HCT116 (cell line): Measurements from ENCODE around the gene PTPRJ. TPM values are rescaled to one million over a fixed set of nuclear protein-coding genes. Genes with fewer than 3 reads are reported as not detected.

Source experiments
- ATAC-seq: fragments of 200-7000 bp; cut with Tn5 transposase; 2 replicates; pipeline ENCODE4 v1.9.1; 2020; ENCODE audit warnings: mild to moderate bottlenecking, moderate library complexity
- BruUV-seq: library from RNA; stranded (reverse); fragments of 400-500 nt; replicated peaks from 2 replicates; lab custom pipeline; 2021; lab: Mats Ljungman, UMichigan
- CTCF ChIA-PET: fragments of 300-600 bp; sonication (Branson Sonifier 250); formaldehyde crosslinking; loops from one replicate; lab custom pipeline; 2021; ENCODE audit warnings: antibody characterized with exemption; lab: Charles Lee
- POLR2A ChIA-PET: fragments of 300-600, 350-600 bp; sonication (Branson Sonifier 250); formaldehyde crosslinking; loops from one replicate; lab custom pipeline; 2021; ENCODE audit warnings: antibody characterized with exemption; lab: Charles Lee
- RAD21 ChIA-PET, 2 experiments: fragments of 300-600 bp; sonication (Branson Sonifier 250); formaldehyde crosslinking; loops; one replicate each; lab custom pipeline; 2023; ENCODE audit warnings: low total read pairs in 2 of 2; ENCODE audit not compliant: uncharacterized antibody in 2 of 2, unreplicated experiment in 2 of 2, low non-redundant PET in 1 of 2; lab: Charles Lee
- DNase-seq: peaks from one replicate; pipeline ENCODE4 v3.0.0-alpha.2; 2010; ENCODE audit warnings: low read depth, low spot score
- H2AFZ ChIP-seq: fragments of 200-600 bp; shearing (Covaris generic), sonication (generic); 2 replicates; pipeline ENCODE4 v1.6.1; 2017; ENCODE audit warnings: low read depth, mixed run types, mixed read lengths, antibody characterized with exemption, low read length; ENCODE audit not compliant: poor library complexity, severe bottlenecking
- H3K27ac ChIP-seq: 2 replicates; pipeline ENCODE4 v1.5.1; 2012; ENCODE audit warnings: low read depth, low read length
- H3K27me3 ChIP-seq: fragments of 200-600 bp; sonication (generic); 2 replicates; pipeline ENCODE4 v1.6.1; 2016; ENCODE audit warnings: mixed run types, low read length, mixed read lengths; ENCODE audit not compliant: insufficient read depth
- H3K36me3 ChIP-seq, 2 experiments: fragments of 200-500 bp in 1 of 2; fragments of 200-600 bp in 1 of 2; sonication (Bioruptor generic) in 1 of 2; sonication (generic) in 1 of 2; 2 replicates each; pipeline versions ENCODE4 v1.5.1 to v1.6.1; 2014 to 2016; ENCODE audit warnings: low read length in 2 of 2, inconsistent platforms in 1 of 2, mixed read lengths in 1 of 2, mixed run types in 1 of 2; ENCODE audit not compliant: insufficient read depth in 2 of 2, control insufficient read depth in 1 of 2
- H3K4me1 ChIP-seq, 2 experiments: fragments of 200-600 bp in 1 of 2; sonication (generic) in 1 of 2; 2 replicates each; pipeline versions ENCODE4 v1.5.1 to v1.6.1; 2012 to 2017; ENCODE audit warnings: low read length in 2 of 2, inconsistent platforms in 1 of 2, mild to moderate bottlenecking in 1 of 2, mixed read lengths in 1 of 2, mixed run types in 1 of 2, moderate library complexity in 1 of 2; ENCODE audit not compliant: insufficient read depth in 2 of 2, control insufficient read depth in 1 of 2
- H3K4me2 ChIP-seq: fragments of 200-600 bp; sonication (generic); 2 replicates; pipeline ENCODE4 v1.6.1; 2017; ENCODE audit warnings: mixed run types, low read length, mixed read lengths
- H3K4me3 ChIP-seq, 2 experiments: fragments of 200-600 bp in 1 of 2; sonication (generic) in 1 of 2; replicated peaks in 1 of 2; 2 replicates each; pipeline ENCODE4 v1.5.1; 2011 to 2016; ENCODE audit warnings: low read length in 2 of 2, control low read depth in 1 of 2, low read depth in 1 of 2, mild to moderate bottlenecking in 1 of 2, mixed read lengths in 1 of 2, mixed run types in 1 of 2
- H3K79me2 ChIP-seq: fragments of 200-600 bp; sonication (generic); 2 replicates; pipeline ENCODE4 v1.6.1; 2017; ENCODE audit warnings: mild to moderate bottlenecking, mixed run types, low read length, moderate library complexity, mixed read lengths; ENCODE audit not compliant: insufficient read depth
- H3K9ac ChIP-seq: fragments of 200-600 bp; sonication (generic); 2 replicates; pipeline ENCODE4 v1.6.1; 2016; ENCODE audit warnings: low read length, mixed read lengths
- H3K9me2 ChIP-seq: fragments of 200-600 bp; sonication (generic), shearing (Covaris generic); 2 replicates; pipeline ENCODE4 v1.6.1; 2017; ENCODE audit warnings: mixed run types, mild to moderate bottlenecking, moderate library complexity; ENCODE audit not compliant: insufficient read depth
- H3K9me3 ChIP-seq, 2 experiments: fragments of 200-500 bp in 1 of 2; fragments of 200-600 bp in 1 of 2; sonication (Bioruptor generic) in 1 of 2; sonication (generic) in 1 of 2; 2 replicates each; pipeline ENCODE4 v1.6.1; 2014 to 2017; ENCODE audit warnings: low read length in 2 of 2, mixed read lengths in 2 of 2, inconsistent platforms in 1 of 2, low read depth in 1 of 2, mild to moderate bottlenecking in 1 of 2, mixed run types in 1 of 2, moderate library complexity in 1 of 2; ENCODE audit not compliant: control insufficient read depth in 1 of 2, insufficient read depth in 1 of 2
- H4K20me1 ChIP-seq: fragments of 200-600 bp; sonication (generic), shearing (Covaris generic); 2 replicates; pipeline ENCODE4 v1.6.1; 2017; ENCODE audit warnings: mixed run types, mild to moderate bottlenecking, moderate library complexity; ENCODE audit not compliant: insufficient read depth
- CBX3 ChIP-seq: IDR thresholded peaks from 2 replicates; pipeline ENCODE4 v1.6.1; 2012; ENCODE audit warnings: low read depth
- CEBPB ChIP-seq: IDR thresholded peaks from 2 replicates; pipeline ENCODE4 v1.6.1; 2012; ENCODE audit warnings: low read depth
- EGR1 ChIP-seq: IDR thresholded peaks from 2 replicates; pipeline ENCODE4 v1.6.1; 2012; ENCODE audit warnings: low read depth
- ELF1 ChIP-seq: IDR thresholded peaks from 2 replicates; pipeline ENCODE4 v1.6.1; 2012; ENCODE audit warnings: low read depth, borderline replicate concordance
- EZH2 ChIP-seq: fragments of 200-600 bp; sonication (generic); IDR thresholded peaks from 2 replicates; pipeline ENCODE4 v1.6.1; 2017; ENCODE audit warnings: antibody characterized with exemption, mixed run types
- EZH2phosphoT487 ChIP-seq: fragments of 200-600 bp; IDR thresholded peaks from 2 replicates; pipeline ENCODE4 v1.6.1; 2018; ENCODE audit warnings: antibody characterized with exemption, borderline replicate concordance
- JUND ChIP-seq: IDR thresholded peaks from 2 replicates; pipeline ENCODE4 v1.6.1; 2012
- POLR2A ChIP-seq: IDR thresholded peaks from 2 replicates; pipeline ENCODE4 v1.7.0; 2011; ENCODE audit warnings: borderline replicate concordance; ENCODE audit not compliant: insufficient read depth, insufficient read length; ENCODE audit errors: extremely low read depth
- POLR2AphosphoS5 ChIP-seq: IDR thresholded peaks from 2 replicates; pipeline ENCODE4 v1.6.1; 2011; ENCODE audit warnings: mild to moderate bottlenecking, low read depth, low read length, moderate library complexity
- SP1 ChIP-seq: IDR thresholded peaks from 2 replicates; pipeline ENCODE4 v1.6.1; 2012; ENCODE audit warnings: low read depth
- SRF ChIP-seq: IDR thresholded peaks from 2 replicates; pipeline ENCODE4 v1.6.1; 2012; ENCODE audit warnings: low read depth
- TCF7L2 ChIP-seq: IDR thresholded peaks from 2 replicates; pipeline ENCODE4 v1.7.0; 2011; ENCODE audit warnings: borderline replicate concordance, inconsistent platforms; ENCODE audit not compliant: insufficient read depth, insufficient read length; ENCODE audit errors: extremely low read depth
- YY1 ChIP-seq: IDR thresholded peaks from 2 replicates; pipeline ENCODE4 v1.6.1; 2011; ENCODE audit warnings: low read length, low read depth, moderate library complexity, mild to moderate bottlenecking; ENCODE audit not compliant: insufficient replicate concordance; ENCODE audit errors: extremely low read depth
- ZFX ChIP-seq: fragments of 450-650 bp; IDR thresholded peaks from 2 replicates; pipeline ENCODE4 v1.6.1; 2017
- ZNF274 ChIP-seq: fragments of 200-500 bp; sonication (Bioruptor generic); IDR thresholded peaks from 2 replicates; pipeline ENCODE4 v1.6.1; 2014; ENCODE audit warnings: mild to moderate bottlenecking, low read depth, low read length, inconsistent platforms
- intact Hi-C: fragments of 100-400 bp; cut with micrococcal nuclease; formaldehyde crosslinking; loops from 2 replicates; pipeline ENCODE4 v1.10.0; 2022
- total RNA-seq: library from RNA; stranded (reverse); gene quantifications from one replicate; pipeline ENCODE4 v1.2.1, GENCODE V29; 2021; ENCODE audit not compliant: unreplicated experiment
- TF ChIP-seq, protein P1 (sequence below), 3 experiments: fragments of 200-600 bp in 1 of 3; sonication (generic) in 1 of 3; IDR thresholded peaks in 2 of 3; conservative IDR thresholded peaks in 1 of 3; 2 replicates each; pipeline ENCODE4 v1.5.1; 2012 to 2017; ENCODE audit warnings: low read depth in 2 of 3, low read length in 2 of 3, antibody characterized with exemption in 1 of 3, borderline replicate concordance in 1 of 3, control low read depth in 1 of 3, mild to moderate bottlenecking in 1 of 3, mixed read lengths in 1 of 3, mixed run types in 1 of 3, moderate library complexity in 1 of 3; ENCODE audit not compliant: insufficient read depth in 1 of 3
- TF ChIP-seq, protein P2 (sequence below): IDR thresholded peaks from 2 replicates; pipeline ENCODE4 v1.6.1; 2012
- TF ChIP-seq, protein P3 (sequence below): IDR thresholded peaks from 2 replicates; pipeline ENCODE4 v1.6.1; 2011; ENCODE audit warnings: mild to moderate bottlenecking, low read length, moderate library complexity; ENCODE audit not compliant: insufficient replicate concordance; ENCODE audit errors: extremely low read depth
- TF ChIP-seq, protein P4 (sequence below): IDR thresholded peaks from 2 replicates; pipeline ENCODE4 v1.6.1; 2012; ENCODE audit warnings: low read depth

PTPRJ gene
- total RNA-seq, 1 experiment from 2014 or later: 19.1 TPM

DNA sequence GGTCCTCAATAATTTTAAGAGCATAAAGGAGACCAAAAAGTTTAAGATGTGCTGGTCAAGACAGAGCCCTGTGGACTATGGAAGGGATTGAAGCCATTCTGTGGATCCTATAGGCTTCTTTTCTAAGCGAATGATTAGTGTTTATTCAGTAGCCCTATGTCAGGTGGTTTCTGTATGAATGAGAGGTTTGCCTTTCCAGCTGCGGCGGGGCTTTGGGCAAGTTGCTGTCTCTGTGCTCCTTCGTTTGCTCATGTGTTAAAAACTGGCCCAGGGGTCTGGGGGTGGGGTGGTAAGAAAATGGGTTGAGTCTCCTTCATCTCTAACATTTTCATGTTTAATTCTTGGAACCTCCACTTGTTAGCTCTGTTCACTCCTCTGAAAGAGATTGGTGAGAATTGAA lies 105.3 kb downstream of the PTPRJ start (continued):
- no peak for TF ChIP-seq EZH2
- TF ChIP-seq TCF7L2: no peak
- no peak for TF ChIP-seq ELF1
- no peak for TF ChIP-seq POLR2A
- TF ChIP-seq, protein P1, sequence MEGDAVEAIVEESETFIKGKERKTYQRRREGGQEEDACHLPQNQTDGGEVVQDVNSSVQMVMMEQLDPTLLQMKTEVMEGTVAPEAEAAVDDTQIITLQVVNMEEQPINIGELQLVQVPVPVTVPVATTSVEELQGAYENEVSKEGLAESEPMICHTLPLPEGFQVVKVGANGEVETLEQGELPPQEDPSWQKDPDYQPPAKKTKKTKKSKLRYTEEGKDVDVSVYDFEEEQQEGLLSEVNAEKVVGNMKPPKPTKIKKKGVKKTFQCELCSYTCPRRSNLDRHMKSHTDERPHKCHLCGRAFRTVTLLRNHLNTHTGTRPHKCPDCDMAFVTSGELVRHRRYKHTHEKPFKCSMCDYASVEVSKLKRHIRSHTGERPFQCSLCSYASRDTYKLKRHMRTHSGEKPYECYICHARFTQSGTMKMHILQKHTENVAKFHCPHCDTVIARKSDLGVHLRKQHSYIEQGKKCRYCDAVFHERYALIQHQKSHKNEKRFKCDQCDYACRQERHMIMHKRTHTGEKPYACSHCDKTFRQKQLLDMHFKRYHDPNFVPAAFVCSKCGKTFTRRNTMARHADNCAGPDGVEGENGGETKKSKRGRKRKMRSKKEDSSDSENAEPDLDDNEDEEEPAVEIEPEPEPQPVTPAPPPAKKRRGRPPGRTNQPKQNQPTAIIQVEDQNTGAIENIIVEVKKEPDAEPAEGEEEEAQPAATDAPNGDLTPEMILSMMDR (IDR thresholded peaks at IDR 0.05 in 2 of 3, conservative IDR thresholded peaks at IDR 0.05 in 1 of 3; ENCODE audit: borderline replicate concordance in 1 of 3, insufficient read depth in 1 of 3, low read depth in 2 of 3, low read length in 2 of 3): no peak
- no peak for TF ChIP-seq EZH2phosphoT487
- TF ChIP-seq EGR1: no peak
- TF ChIP-seq ZNF274: no peak
- TF ChIP-seq, protein P2, sequence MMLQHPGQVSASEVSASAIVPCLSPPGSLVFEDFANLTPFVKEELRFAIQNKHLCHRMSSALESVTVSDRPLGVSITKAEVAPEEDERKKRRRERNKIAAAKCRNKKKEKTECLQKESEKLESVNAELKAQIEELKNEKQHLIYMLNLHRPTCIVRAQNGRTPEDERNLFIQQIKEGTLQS: no peak
- TF ChIP-seq ZFX: no peak
- TF ChIP-seq SRF: no peak
- no peak for TF ChIP-seq CEBPB
- TF ChIP-seq CBX3: no peak

DNA sequence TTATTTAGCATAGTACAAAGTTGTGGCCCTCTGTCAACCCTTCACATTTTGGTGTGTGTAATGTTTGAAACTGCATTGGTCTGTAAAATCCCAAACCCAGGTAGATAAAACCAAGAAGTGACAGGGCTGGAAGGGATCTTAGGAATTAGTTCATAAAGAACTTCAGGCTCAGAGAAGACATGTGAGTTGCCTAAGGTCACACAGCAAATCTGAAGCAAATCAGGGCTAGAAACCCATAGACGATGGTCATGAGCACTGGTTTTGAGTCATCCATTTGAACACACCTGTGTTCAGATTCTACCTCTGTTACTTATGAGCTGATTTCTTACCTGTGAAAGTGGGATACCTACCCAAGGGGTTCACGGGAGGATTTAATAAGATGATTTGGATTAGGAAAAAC lies 107.1 kb downstream of the PTPRJ start:
- Histone ChIP-seq H3K4me2 (no peak overlapping the region), H3K9me3 (no peaks in the 10 kb centered on the region), H3K9me2 (no peaks in the 10 kb centered on the region), H2AFZ (no peak overlapping the region), H3K4me1 (peaks cover 0 to 6% of the 10 kb centered on the region in 2 experiments; a peak in 1 of 4 replicates), H4K20me1 (no peaks in the 10 kb centered on the region), H3K79me2 (peaks cover 4% of the 10 kb centered on the region; the same call in 1 of the 2 replicates), H3K36me3 (no peaks in the 10 kb centered on the region), H3K9ac (no peak overlapping the region), H3K27me3 (no peaks in the 10 kb centered on the region), H3K4me3 (no peak overlapping the region), H3K27ac (no peak overlapping the region)
- RAD21 ChIA-PET: no interaction called here
- no TSS peak for BruUV-seq
- TF ChIP-seq, protein P3, sequence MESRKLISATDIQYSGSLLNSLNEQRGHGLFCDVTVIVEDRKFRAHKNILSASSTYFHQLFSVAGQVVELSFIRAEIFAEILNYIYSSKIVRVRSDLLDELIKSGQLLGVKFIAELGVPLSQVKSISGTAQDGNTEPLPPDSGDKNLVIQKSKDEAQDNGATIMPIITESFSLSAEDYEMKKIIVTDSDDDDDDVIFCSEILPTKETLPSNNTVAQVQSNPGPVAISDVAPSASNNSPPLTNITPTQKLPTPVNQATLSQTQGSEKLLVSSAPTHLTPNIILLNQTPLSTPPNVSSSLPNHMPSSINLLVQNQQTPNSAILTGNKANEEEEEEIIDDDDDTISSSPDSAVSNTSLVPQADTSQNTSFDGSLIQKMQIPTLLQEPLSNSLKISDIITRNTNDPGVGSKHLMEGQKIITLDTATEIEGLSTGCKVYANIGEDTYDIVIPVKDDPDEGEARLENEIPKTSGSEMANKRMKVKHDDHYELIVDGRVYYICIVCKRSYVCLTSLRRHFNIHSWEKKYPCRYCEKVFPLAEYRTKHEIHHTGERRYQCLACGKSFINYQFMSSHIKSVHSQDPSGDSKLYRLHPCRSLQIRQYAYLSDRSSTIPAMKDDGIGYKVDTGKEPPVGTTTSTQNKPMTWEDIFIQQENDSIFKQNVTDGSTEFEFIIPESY: no peak
- TF ChIP-seq JUND (no peak), ZNF274 (no peak), SRF (no peak), YY1 (no peak), POLR2AphosphoS5 (no peak), EGR1 (no peak), EZH2phosphoT487 (no peak), TCF7L2 (no peak), SP1 (no peak)
- TF ChIP-seq, protein P4, sequence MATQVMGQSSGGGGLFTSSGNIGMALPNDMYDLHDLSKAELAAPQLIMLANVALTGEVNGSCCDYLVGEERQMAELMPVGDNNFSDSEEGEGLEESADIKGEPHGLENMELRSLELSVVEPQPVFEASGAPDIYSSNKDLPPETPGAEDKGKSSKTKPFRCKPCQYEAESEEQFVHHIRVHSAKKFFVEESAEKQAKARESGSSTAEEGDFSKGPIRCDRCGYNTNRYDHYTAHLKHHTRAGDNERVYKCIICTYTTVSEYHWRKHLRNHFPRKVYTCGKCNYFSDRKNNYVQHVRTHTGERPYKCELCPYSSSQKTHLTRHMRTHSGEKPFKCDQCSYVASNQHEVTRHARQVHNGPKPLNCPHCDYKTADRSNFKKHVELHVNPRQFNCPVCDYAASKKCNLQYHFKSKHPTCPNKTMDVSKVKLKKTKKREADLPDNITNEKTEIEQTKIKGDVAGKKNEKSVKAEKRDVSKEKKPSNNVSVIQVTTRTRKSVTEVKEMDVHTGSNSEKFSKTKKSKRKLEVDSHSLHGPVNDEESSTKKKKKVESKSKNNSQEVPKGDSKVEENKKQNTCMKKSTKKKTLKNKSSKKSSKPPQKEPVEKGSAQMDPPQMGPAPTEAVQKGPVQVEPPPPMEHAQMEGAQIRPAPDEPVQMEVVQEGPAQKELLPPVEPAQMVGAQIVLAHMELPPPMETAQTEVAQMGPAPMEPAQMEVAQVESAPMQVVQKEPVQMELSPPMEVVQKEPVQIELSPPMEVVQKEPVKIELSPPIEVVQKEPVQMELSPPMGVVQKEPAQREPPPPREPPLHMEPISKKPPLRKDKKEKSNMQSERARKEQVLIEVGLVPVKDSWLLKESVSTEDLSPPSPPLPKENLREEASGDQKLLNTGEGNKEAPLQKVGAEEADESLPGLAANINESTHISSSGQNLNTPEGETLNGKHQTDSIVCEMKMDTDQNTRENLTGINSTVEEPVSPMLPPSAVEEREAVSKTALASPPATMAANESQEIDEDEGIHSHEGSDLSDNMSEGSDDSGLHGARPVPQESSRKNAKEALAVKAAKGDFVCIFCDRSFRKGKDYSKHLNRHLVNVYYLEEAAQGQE: no peak
- CTCF ChIA-PET: no interaction called here
- POLR2A ChIA-PET: no interaction called here
- ATAC-seq (no peak), DNase-seq (no peak)
- intact Hi-C loops: no loop called here
